GM12878 (cell line): ENCODE measurements around the gene DLGAP5. TPM values are rescaled to one million over a fixed set of nuclear protein-coding genes. Genes with fewer than 3 reads are reported as not detected.
A peak's percentile ranks its signal among the peaks of the same experiment; 100 is the strongest.

Source experiments
- ATAC-seq: fragments of 200-7000 bp; cut with Tn5 transposase; 3 replicates; pipeline ENCODE4 v1.9.1; 2020; ENCODE audit warnings: mild to moderate bottlenecking, moderate library complexity
- BruUV-seq: library from RNA; stranded (reverse); fragments of 400-500 nt; replicated peaks from 2 replicates; lab custom pipeline; 2021; lab: Mats Ljungman, UMichigan
- CTCF ChIA-PET: fragments of 300-600 bp; sonication (Branson Sonifier 250); formaldehyde crosslinking; extraction: SDS; loops from one replicate; lab custom pipeline; 2021; ENCODE audit warnings: inconsistent platforms; lab: Yijun Ruan, JAX
- POLR2A ChIA-PET: fragments of 350-600 bp; formaldehyde crosslinking; extraction: SDS; loops from one replicate; lab custom pipeline; 2021; ENCODE audit warnings: inconsistent platforms; lab: Charles Lee
- RAD21 ChIA-PET: fragments of 300-600 bp; sonication (Branson Sonifier 250); formaldehyde crosslinking; loops from one replicate; lab custom pipeline; 2023; ENCODE audit warnings: antibody characterized with exemption; ENCODE audit not compliant: unreplicated experiment; lab: Charles Lee
- SMC1A ChIA-PET: fragments of 300-600 bp; sonication (Branson Sonifier 250); formaldehyde crosslinking; loops from one replicate; lab custom pipeline; 2023; ENCODE audit not compliant: unreplicated experiment, uncharacterized antibody; lab: Charles Lee
- DNase-seq: peaks from one replicate; pipeline ENCODE4 v3.0.0-alpha.2; 2011; ENCODE audit warnings: low read depth, low spot score
- FAIRE-seq: peaks from 3 replicates; lab custom pipeline; 2011; peaks lifted over from hg19 to GRCh38; lab: Jason Lieb, UNC
- H2AFZ ChIP-seq: 2 replicates; pipeline ENCODE4 v1.6.0; 2011; ENCODE audit warnings: low read depth, low read length, control low read depth; ENCODE audit not compliant: control insufficient read depth
- H3K27ac ChIP-seq: 2 replicates; pipeline ENCODE4 v1.5.1; 2011; ENCODE audit warnings: control low read depth; ENCODE audit not compliant: control insufficient read depth, insufficient read depth
- H3K27me3 ChIP-seq, 2 experiments: replicated peaks in 1 of 2; 2 replicates each; pipeline versions ENCODE4 v1.6.0 to v1.6.1; 2011; ENCODE audit warnings: low read length in 1 of 2; ENCODE audit not compliant: control insufficient read depth in 2 of 2, insufficient read depth in 2 of 2
- H3K36me3 ChIP-seq, 2 experiments: 2 replicates each; pipeline ENCODE4 v1.5.1; 2011; ENCODE audit warnings: low read length in 1 of 2; ENCODE audit not compliant: control insufficient read depth in 2 of 2, insufficient read depth in 2 of 2
- H3K4me1 ChIP-seq: 2 replicates; pipeline ENCODE4 v1.6.1; 2011; ENCODE audit warnings: mild to moderate bottlenecking, low read length, moderate library complexity, mixed read lengths; ENCODE audit not compliant: control insufficient read depth, insufficient read depth
- H3K4me2 ChIP-seq: 2 replicates; pipeline ENCODE4 v1.6.0; 2011; ENCODE audit warnings: control low read depth; ENCODE audit not compliant: control insufficient read depth, insufficient read depth
- H3K4me3 ChIP-seq: fragments of 200-600 bp; sonication (generic); 2 replicates; pipeline ENCODE4 v1.5.1; 2016
- H3K79me2 ChIP-seq: 2 replicates; pipeline ENCODE4 v1.6.0; 2011; ENCODE audit warnings: low read length; ENCODE audit not compliant: control insufficient read depth, insufficient read depth
- H3K9ac ChIP-seq: 2 replicates; pipeline ENCODE4 v1.8.0; 2011; ENCODE audit warnings: low read length, control low read depth, mixed read lengths; ENCODE audit not compliant: control insufficient read depth, insufficient read depth
- H3K9me3 ChIP-seq: replicated peaks from 3 replicates; pipeline ENCODE4 v1.5.1; 2011; ENCODE audit warnings: mild to moderate bottlenecking, low read length; ENCODE audit not compliant: control insufficient read depth, insufficient read depth
- H4K20me1 ChIP-seq: 2 replicates; pipeline ENCODE4 v1.6.0; 2011; ENCODE audit not compliant: control insufficient read depth, insufficient read depth
- BCL11A ChIP-seq: IDR thresholded peaks from 2 replicates; pipeline ENCODE4 v1.6.1; 2011; ENCODE audit warnings: low read depth, low read length
- BHLHE40 ChIP-seq, 2 experiments: fragments of 450-650 bp in 1 of 2; IDR thresholded peaks; 2 replicates each; pipeline ENCODE4 v1.6.1; 2011 to 2017; ENCODE audit warnings: low read depth in 2 of 2, borderline replicate concordance in 1 of 2, improper control_type of control experiment in 1 of 2, low read length in 1 of 2, mild to moderate bottlenecking in 1 of 2
- CEBPB ChIP-seq, 2 experiments: fragments of 150-350 bp in 1 of 2; IDR thresholded peaks; 2 replicates each; pipeline ENCODE4 v1.6.1; 2012 to 2014; ENCODE audit warnings: low read depth in 2 of 2, low read length in 2 of 2, borderline replicate concordance in 1 of 2, inconsistent platforms in 1 of 2
- CREB1 ChIP-seq: IDR thresholded peaks from 2 replicates; pipeline ENCODE4 v1.6.1; 2012; ENCODE audit warnings: low read depth, mild to moderate bottlenecking, inconsistent platforms
- IKZF1 ChIP-seq: fragments of 450-650 bp; conservative IDR thresholded peaks from 2 replicates; pipeline ENCODE4 v1.6.1; 2017; ENCODE audit warnings: antibody characterized with exemption, mild to moderate bottlenecking
- IKZF2 ChIP-seq, 2 experiments: fragments of 450-650 bp; IDR thresholded peaks; 2 replicates each; pipeline ENCODE4 v1.6.1; 2017; ENCODE audit warnings: mild to moderate bottlenecking in 2 of 2, moderate library complexity in 2 of 2
- MTA2 ChIP-seq: fragments of 450-650 bp; IDR thresholded peaks from 2 replicates; pipeline ENCODE4 v1.6.1; 2016; ENCODE audit warnings: low read depth, mild to moderate bottlenecking, moderate library complexity
- NFYA ChIP-seq: IDR thresholded peaks from 2 replicates; pipeline ENCODE4 v1.6.1; 2011; ENCODE audit warnings: low read depth, mild to moderate bottlenecking, low read length, improper control_type of control experiment, borderline replicate concordance
- NR2C1 ChIP-seq: fragments of 450-650 bp; IDR thresholded peaks from 2 replicates; pipeline ENCODE4 v1.6.1; 2017; ENCODE audit warnings: antibody characterized with exemption, mild to moderate bottlenecking, moderate library complexity
- NR2C2 ChIP-seq: IDR thresholded peaks from 2 replicates; pipeline ENCODE4 v1.6.1; 2011; ENCODE audit warnings: borderline replicate concordance, low read depth; ENCODE audit not compliant: control insufficient read depth, insufficient read length
- POU2F2 ChIP-seq: IDR thresholded peaks from 3 replicates; pipeline ENCODE4 v1.6.1; 2011; ENCODE audit warnings: low read depth, mild to moderate bottlenecking, low read length, borderline replicate concordance
- RAD21 ChIP-seq: IDR thresholded peaks from 2 replicates; pipeline ENCODE4 v1.6.1; 2011; ENCODE audit warnings: mild to moderate bottlenecking, low read depth, low read length, moderate library complexity; ENCODE audit not compliant: insufficient read depth
- RAD51 ChIP-seq: fragments of 450-650 bp; IDR thresholded peaks from 2 replicates; pipeline ENCODE4 v1.6.1; 2016; ENCODE audit warnings: moderate library complexity, mild to moderate bottlenecking, inconsistent platforms
- RFX5 ChIP-seq: IDR thresholded peaks from 2 replicates; pipeline ENCODE4 v1.6.1; 2011; ENCODE audit warnings: low read depth, low read length, improper control_type of control experiment
- SIX5 ChIP-seq: IDR thresholded peaks from 2 replicates; pipeline ENCODE4 v1.6.1; 2011; ENCODE audit warnings: mild to moderate bottlenecking, low read depth, low read length, moderate library complexity; ENCODE audit not compliant: severe bottlenecking
- TAF1 ChIP-seq: IDR thresholded peaks from 2 replicates; pipeline ENCODE4 v1.6.1; 2011; ENCODE audit warnings: mild to moderate bottlenecking, low read depth, low read length, borderline replicate concordance
- TBL1XR1 ChIP-seq: IDR thresholded peaks from 2 replicates; pipeline ENCODE4 v1.6.1; 2012; ENCODE audit warnings: low read depth, low read length, improper control_type of control experiment
- TCF12 ChIP-seq: IDR thresholded peaks from 2 replicates; pipeline ENCODE4 v1.6.1; 2011; ENCODE audit warnings: low read depth, mild to moderate bottlenecking, low read length
- YBX1 ChIP-seq: fragments of 450-650 bp; IDR thresholded peaks from 2 replicates; pipeline ENCODE4 v1.6.1; 2016; ENCODE audit warnings: antibody characterized with exemption
- ZNF274 ChIP-seq: IDR thresholded peaks from one replicate; pipeline ENCODE4 v1.8.0; 2011; ENCODE audit not compliant: insufficient read length, insufficient read depth
- ZZZ3 ChIP-seq: IDR thresholded peaks from 2 replicates; pipeline ENCODE4 v1.6.1; 2011; ENCODE audit warnings: low read depth; ENCODE audit not compliant: control insufficient read depth, insufficient read length
- WGBS: methylation state at CpG from one replicate; pipeline ENCODE4 v1.1.6; 2016; ENCODE audit warnings: low lambda C conversion rate; ENCODE audit not compliant: insufficient replicate concordance, insufficient coverage; ENCODE audit errors: missing lambda C conversion rate; 5-methylcytosine and 5-hydroxymethylcytosine counted together
- in situ Hi-C: fragments of 300-500 bp; cut with MboI; formaldehyde crosslinking; loops from 9 replicates; pipeline ENCODE4 v1.14.3; 2018; ENCODE audit warnings: mixed read lengths
- intact Hi-C: fragments of 100-400 bp; cut with micrococcal nuclease; formaldehyde crosslinking; loops from one replicate; pipeline ENCODE4 v1.14.2; 2022; ENCODE audit not compliant: unreplicated experiment
- polyA plus RNA-seq, 11 experiments: library from polyadenylated mRNA; depleted of rRNA in 4 of 11; unstranded in 6 of 11; stranded (reverse) in 5 of 11; fragments of >200 nt; fragmentation: Nextera tagmentation in 4 of 11; fragmentation: Illumina TruSeq in 1 of 11; extraction: Ambion mirVana in 4 of 11; extraction: Trizol in 1 of 11; gene quantifications; 1 replicate in 1 of 11; 2 replicates in 10 of 11; pipeline versions ENCODE4 v1.2.1 to v1.2.3, GENCODE V29; 2011 to 2016; ENCODE audit warnings: inconsistent platforms in 2 of 11, missing spikeins in 2 of 11, low read depth in 1 of 11
- total RNA-seq, 4 experiments: library from RNA; depleted of rRNA in 3 of 4; stranded (reverse); fragments of >200 nt in 3 of 4; fragmentation: Illumina TruSeq in 1 of 4; extraction: Trizol in 1 of 4; gene quantifications; 2 replicates each; pipeline versions ENCODE4 v1.2.1 to v1.2.3, GENCODE V29; 2013 to 2021
- TF ChIP-seq, protein P1 (sequence below): IDR thresholded peaks from 2 replicates; pipeline ENCODE4 v1.6.1; 2011; ENCODE audit warnings: borderline replicate concordance, low read depth, mild to moderate bottlenecking, moderate library complexity, mixed read lengths, low read length; ENCODE audit not compliant: insufficient read depth; ENCODE audit errors: extremely low read length

Gene DLGAP5
- total and polyA plus RNA-seq, 10 of the 15 experiments (the other 5 are each of a cell fraction or from before 2014, with no cell fraction given) = 40.9 to 106 (median 67.6) TPM

GRCh38 chr14:55105991-55106390, 85.4 kb downstream of the DLGAP5 start (continued):
- no peak for TF ChIP-seq ZNF274
- TF ChIP-seq BCL11A = no peak
- TF ChIP-seq, protein P1, sequence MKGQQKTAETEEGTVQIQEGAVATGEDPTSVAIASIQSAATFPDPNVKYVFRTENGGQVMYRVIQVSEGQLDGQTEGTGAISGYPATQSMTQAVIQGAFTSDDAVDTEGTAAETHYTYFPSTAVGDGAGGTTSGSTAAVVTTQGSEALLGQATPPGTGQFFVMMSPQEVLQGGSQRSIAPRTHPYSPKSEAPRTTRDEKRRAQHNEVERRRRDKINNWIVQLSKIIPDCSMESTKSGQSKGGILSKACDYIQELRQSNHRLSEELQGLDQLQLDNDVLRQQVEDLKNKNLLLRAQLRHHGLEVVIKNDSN = no peak
- TF ChIP-seq BHLHE40 (IDR thresholded peaks at IDR 0.05; ENCODE audit: borderline replicate concordance in 1 of 2, low read depth in 2 of 2, low read length in 1 of 2) = no peak

- RAD21 ChIA-PET = interaction anchor here (1.0 to 3.2 kb wide), 9 partner anchors 12 to 88 kb away, joined by 3 to 27 read pairs (median 10); partner anchors contain the start of genes DLGAP5, LGALS3 and MAPK1IP1L
- DNase-seq = no peak
- H3K4me2 ChIP-seq = peak overlapping the region; percentile 94
- ATAC-seq = no peak
- no peaks in the 10 kb centered on the region for H3K36me3 ChIP-seq
- no peaks in the 10 kb centered on the region for H4K20me1 ChIP-seq
- WGBS = 97% methylated on average over 6 of the region's 6 CpGs
- H3K4me1 ChIP-seq = peaks cover 50% of the 10 kb centered on the region
- H2AFZ ChIP-seq = peak overlapping the region; percentile 63
- H3K27ac ChIP-seq = peak overlapping the region; percentile 99
- POLR2A ChIA-PET = interaction anchor here (0.6 to 2.8 kb wide), 7 partner anchors 14 to 108 kb away, joined by 3 to 14 read pairs (median 10); partner anchors contain the start of gene MAPK1IP1L
- H3K79me2 ChIP-seq = no peaks in the 10 kb centered on the region
- in situ Hi-C loops = no loop called here
- peaks cover 6% of the 10 kb centered on the region; the same call in 2 of the 3 replicates for H3K9me3 ChIP-seq
- SMC1A ChIA-PET = interaction anchor here (1.3 to 4.1 kb wide), 15 partner anchors 9 to 166 kb away, joined by 3 to 42 read pairs (median 7); no protein-coding TSS in a partner anchor
- H3K27me3 ChIP-seq = no peaks in the 10 kb centered on the region
- intact Hi-C loops = loop anchor here (2.0 to 10.0 kb wide), 3 partner anchors 53 to 171 kb away; partner anchors contain the start of genes DLGAP5, FBXO34 and MAPK1IP1L
- FAIRE-seq = peak; percentile 31
- CTCF ChIA-PET = interaction anchor here (0.7 to 3.6 kb wide), 11 partner anchors 10 to 51 kb away, joined by 3 to 15 read pairs (median 4); no protein-coding TSS in a partner anchor
- no TSS peak for BruUV-seq
- peak overlapping the region; percentile 2; the same call in 1 of the 2 replicates for H3K4me3 ChIP-seq
- peak overlapping the region; percentile 77 for H3K9ac ChIP-seq
- TF ChIP-seq ZZZ3 = no peak
- TF ChIP-seq CREB1 = no peak
- no peak for TF ChIP-seq NFYA
- TF ChIP-seq MTA2 = peak; percentile 58
- TF ChIP-seq NR2C1 = no peak
- TF ChIP-seq RAD21 = no peak
- peak; percentile 67 to 73 for TF ChIP-seq IKZF2 (IDR thresholded peaks at IDR 0.05)
- no peak for TF ChIP-seq YBX1
- TF ChIP-seq TCF12 = no peak
- no peak for TF ChIP-seq RAD51
- no peak for TF ChIP-seq TBL1XR1
- no peak for TF ChIP-seq BCL11A
- no peak for TF ChIP-seq TAF1
- TF ChIP-seq POU2F2 = no peak
- TF ChIP-seq RFX5 = no peak
- no peak for TF ChIP-seq CEBPB (IDR thresholded peaks at IDR 0.05; ENCODE audit: borderline replicate concordance in 1 of 2, low read depth in 2 of 2, low read length in 2 of 2)
- no peak for TF ChIP-seq NR2C2
- peak; percentile 50; the same call in 1 of the 2 replicates for TF ChIP-seq IKZF1
- no peak for TF ChIP-seq SIX5
Observed at GRCh38 chr14:55103971-55104954, 87.1 kb downstream of the DLGAP5 start.
